ENCODE data around the gene HOXD10. TPM values are rescaled to one million over a fixed set of nuclear protein-coding genes. Genes with fewer than 3 reads are reported as not detected.
A peak's percentile ranks its signal among the peaks of the same experiment; 100 is the strongest.

The HOXD10 gene
- total and polyA plus RNA-seq, 9 of the 15 experiments (the other 6 are each of a cell fraction or from before 2014, with no cell fraction given): not detected

DNA sequence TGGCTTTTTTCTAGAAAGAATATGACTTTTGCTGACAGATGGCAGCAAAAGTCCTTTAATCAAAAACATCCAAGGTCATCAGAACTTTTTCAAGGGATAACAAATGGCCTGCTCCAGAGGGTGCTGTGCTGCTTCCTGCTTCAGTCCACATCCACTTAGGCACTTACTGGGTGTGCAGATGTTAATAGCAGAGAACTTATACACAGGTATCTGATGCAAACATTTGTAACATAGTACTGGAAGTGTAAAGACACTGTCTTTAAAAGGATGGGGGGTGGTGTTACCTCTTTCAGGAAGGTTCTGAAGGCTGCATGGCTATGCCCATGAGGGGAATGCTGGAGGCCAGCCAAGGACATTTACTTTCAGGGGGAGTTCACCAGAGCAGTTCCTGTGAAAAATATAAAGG, 18.5 kb downstream of the HOXD10 start (continued):
- TF ChIP-seq, protein P1, sequence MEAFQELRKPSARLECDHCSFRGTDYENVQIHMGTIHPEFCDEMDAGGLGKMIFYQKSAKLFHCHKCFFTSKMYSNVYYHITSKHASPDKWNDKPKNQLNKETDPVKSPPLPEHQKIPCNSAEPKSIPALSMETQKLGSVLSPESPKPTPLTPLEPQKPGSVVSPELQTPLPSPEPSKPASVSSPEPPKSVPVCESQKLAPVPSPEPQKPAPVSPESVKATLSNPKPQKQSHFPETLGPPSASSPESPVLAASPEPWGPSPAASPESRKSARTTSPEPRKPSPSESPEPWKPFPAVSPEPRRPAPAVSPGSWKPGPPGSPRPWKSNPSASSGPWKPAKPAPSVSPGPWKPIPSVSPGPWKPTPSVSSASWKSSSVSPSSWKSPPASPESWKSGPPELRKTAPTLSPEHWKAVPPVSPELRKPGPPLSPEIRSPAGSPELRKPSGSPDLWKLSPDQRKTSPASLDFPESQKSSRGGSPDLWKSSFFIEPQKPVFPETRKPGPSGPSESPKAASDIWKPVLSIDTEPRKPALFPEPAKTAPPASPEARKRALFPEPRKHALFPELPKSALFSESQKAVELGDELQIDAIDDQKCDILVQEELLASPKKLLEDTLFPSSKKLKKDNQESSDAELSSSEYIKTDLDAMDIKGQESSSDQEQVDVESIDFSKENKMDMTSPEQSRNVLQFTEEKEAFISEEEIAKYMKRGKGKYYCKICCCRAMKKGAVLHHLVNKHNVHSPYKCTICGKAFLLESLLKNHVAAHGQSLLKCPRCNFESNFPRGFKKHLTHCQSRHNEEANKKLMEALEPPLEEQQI (IDR thresholded peaks at IDR 0.05): no peak
- no peak for TF ChIP-seq RBM22 (IDR thresholded peaks at IDR 0.05; ENCODE audit: low read depth, low read length, poor library complexity, severe bottlenecking)
- no peak for TF ChIP-seq NBN (IDR thresholded peaks at IDR 0.05; ENCODE audit: low read depth)
- TF ChIP-seq, protein P2, sequence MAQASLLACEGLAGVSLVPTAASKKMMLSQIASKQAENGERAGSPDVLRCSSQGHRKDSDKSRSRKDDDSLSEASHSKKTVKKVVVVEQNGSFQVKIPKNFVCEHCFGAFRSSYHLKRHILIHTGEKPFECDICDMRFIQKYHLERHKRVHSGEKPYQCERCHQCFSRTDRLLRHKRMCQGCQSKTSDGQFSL (CRISPR knock-in tag; IDR thresholded peaks at IDR 0.05): no peak
- TF ChIP-seq, protein P2 (tag; IDR thresholded peaks at IDR 0.05): no peak
- TF ChIP-seq SREBF1 (IDR thresholded peaks at IDR 0.05; ENCODE audit: borderline replicate concordance, low read depth, low read length): no peak
- peak; percentile 13 to 53; a peak in 2 of 4 replicates for TF ChIP-seq RAD21 (CRISPR knock-in tag; conservative IDR thresholded peaks at IDR 0.05 in 1 of 2, IDR thresholded peaks at IDR 0.05 in 1 of 2)
- TF ChIP-seq ZC3H8 (IDR thresholded peaks at IDR 0.05): no peak
- TF ChIP-seq ZNF184 (CRISPR knock-in tag; IDR thresholded peaks at IDR 0.05): no peak
- no peak for TF ChIP-seq NR1H2 (CRISPR knock-in tag; IDR thresholded peaks at IDR 0.05)
- TF ChIP-seq MED1 (CRISPR knock-in tag; IDR thresholded peaks at IDR 0.05; ENCODE audit: borderline replicate concordance): no peak
- TF ChIP-seq, protein P3, sequence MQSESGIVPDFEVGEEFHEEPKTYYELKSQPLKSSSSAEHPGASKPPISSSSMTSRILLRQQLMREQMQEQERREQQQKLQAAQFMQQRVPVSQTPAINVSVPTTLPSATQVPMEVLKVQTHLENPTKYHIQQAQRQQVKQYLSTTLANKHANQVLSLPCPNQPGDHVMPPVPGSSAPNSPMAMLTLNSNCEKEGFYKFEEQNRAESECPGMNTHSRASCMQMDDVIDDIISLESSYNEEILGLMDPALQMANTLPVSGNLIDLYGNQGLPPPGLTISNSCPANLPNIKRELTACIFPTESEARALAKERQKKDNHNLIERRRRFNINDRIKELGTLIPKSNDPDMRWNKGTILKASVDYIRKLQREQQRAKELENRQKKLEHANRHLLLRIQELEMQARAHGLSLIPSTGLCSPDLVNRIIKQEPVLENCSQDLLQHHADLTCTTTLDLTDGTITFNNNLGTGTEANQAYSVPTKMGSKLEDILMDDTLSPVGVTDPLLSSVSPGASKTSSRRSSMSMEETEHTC (IDR thresholded peaks at IDR 0.05): no peak
- no peak for TF ChIP-seq FUS (optimal IDR thresholded peaks at IDR 0.05; ENCODE audit: low read depth, low read length)
- TF ChIP-seq, protein P4, sequence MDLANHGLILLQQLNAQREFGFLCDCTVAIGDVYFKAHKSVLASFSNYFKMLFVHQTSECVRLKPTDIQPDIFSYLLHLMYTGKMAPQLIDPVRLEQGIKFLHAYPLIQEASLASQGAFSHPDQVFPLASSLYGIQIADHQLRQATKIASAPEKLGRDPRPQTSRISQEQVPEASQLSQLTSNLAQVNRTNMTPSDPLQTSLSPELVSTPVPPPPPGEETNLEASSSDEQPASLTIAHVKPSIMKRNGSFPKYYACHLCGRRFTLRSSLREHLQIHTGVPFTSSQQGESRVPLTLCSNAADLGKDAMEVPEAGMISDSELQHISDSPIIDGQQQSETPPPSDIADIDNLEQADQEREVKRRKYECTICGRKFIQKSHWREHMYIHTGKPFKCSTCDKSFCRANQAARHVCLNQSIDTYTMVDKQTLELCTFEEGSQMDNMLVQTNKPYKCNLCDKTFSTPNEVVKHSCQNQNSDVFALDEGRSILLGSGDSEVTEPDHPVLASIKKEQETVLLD (IDR thresholded peaks at IDR 0.05): no peak
- no peak for TF ChIP-seq ZNF717 (CRISPR knock-in tag; IDR thresholded peaks at IDR 0.05)
- TF ChIP-seq, protein P5, sequence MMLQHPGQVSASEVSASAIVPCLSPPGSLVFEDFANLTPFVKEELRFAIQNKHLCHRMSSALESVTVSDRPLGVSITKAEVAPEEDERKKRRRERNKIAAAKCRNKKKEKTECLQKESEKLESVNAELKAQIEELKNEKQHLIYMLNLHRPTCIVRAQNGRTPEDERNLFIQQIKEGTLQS (IDR thresholded peaks at IDR 0.05): peak; percentile 17; the same call in 1 of the 2 replicates
- TF ChIP-seq, protein P5 (CRISPR knock-in tag; conservative IDR thresholded peaks at IDR 0.05): no peak
